ENCODE measurements around the gene CLPSL2.

- TF ChIP-seq CTCF (IDR thresholded peaks at IDR 0.05), result no peak
- no peak for TF ChIP-seq EZH2 (IDR thresholded peaks at IDR 0.05)
These were observed 2.0 kb downstream of the CLPSL2 start for GRCh38 chr6:35778437-35778836.

Data from neural progenitor cell (in vitro differentiated cells).